ENCODE data around the gene KCTD16.

The KCTD16 gene

DNA sequence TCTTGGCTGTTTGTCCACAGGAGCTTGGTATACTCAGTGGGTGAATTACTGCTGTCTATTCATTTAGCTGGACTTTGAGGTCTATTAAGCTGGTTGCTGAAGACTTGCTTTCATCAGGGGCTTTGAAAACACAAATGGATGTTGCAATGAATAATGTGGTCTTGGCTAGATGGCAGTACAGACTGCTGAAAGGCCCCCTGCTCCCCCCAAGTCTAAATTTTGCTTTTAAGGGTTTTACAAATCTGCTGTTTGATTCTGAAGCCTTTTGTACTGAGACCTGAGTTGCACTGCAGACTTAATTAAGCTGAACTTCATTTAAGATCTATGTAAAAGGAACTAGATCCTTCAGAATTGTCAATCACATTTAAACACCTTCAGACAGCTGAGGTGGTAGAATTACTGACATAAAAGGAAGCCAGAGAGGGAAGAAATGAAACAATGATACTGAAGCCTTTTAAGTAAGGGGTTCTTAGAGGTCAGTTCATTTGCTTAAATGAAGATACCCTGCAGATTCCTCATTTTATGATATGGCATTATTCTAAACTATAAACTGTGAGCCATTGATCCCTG is 37.3 kb downstream of the KCTD16 start:
- DNase-seq (ENCODE audit: low read depth), result no peak

DNA sequence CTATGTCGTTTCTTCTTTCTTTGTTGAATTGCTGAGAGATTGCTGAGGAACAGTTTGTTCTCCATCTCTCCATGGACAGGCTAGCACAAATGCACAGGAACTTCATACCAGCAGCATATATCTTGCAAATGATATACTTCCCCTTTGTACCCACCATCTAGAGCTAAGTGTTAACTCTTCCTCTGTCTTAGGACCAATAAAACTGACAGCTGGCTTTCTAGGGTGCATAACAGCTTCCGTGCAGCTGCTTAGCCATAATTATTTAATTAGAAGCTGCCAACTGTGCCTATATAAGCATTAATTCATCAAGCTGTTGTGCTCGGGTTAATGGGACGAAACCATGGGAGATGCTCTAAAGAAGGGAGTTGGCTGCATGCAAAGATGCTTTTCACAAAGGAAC is 38.7 kb downstream of the KCTD16 start:
- no peak for DNase-seq (ENCODE audit: low read depth)

DNA sequence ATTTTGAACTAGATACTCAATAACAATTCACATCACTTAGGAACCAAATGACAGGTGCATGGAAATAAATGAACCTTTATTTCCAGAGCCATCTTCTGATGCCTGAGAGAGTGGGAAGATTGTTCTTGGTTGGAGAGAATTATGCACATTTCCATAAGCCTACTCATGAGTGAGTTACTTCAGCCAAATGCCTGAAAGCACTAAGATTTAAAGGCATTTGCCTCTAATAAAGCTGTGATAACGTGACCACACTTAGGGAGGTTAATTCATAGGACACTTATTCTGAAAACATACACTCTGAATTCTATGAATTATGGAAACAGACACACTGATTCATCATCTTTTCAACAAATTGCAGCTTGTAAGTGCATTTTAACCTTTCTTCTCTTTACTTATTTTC is 40.0 kb downstream of the KCTD16 start:
- DNase-seq (ENCODE audit: low read depth), result no peak

DNA sequence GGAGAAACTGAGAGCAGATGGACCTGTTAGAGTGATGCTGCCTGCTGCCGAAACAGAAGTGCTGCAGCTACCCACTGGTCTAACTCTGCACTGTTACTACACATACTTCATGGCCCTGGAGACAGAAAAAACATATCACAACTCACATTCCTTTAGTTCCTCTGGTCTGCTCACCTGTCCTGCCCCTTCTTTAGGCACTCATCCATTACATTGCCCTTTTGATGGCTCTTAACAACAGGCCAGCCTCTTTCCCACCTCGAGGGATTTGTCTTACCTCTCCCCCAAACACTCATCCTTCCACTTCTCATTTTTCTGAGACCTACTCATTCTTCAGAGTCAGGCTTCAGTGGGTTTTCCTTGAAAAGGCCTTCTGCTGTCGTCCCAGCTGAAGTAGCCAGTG is 49.2 kb downstream of the KCTD16 start:
- no peak for DNase-seq (ENCODE audit: low read depth)

DNA sequence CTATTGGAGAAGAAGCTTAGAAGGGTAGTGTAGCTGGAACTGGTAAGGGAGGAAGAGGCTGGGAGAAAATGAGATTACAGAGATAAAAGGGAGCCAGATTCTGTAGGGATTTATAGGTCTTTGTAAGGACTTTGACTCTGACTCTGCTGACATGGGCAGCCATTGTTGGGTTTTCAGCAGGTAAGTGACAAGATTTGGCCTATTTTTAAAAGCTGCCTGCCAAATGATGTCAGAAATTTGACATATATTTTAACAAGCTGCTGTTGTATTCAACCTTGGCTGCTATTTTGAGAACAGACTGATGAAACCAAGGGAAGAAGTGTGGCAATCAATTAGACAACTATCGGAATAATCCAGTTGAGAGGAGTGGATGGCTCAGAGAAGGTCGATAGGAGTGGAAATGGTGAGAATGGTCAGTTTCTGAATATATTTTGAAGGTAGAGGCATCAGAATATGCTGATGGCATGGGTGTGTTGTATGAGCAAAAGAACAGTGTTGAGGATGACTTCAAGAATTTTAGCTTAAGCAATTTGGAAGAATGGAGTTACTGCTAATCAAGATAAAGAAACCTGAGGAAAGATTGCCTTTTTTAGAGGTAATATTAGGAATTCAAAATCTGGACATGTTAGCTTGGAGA is 56.8 kb downstream of the KCTD16 start:
- no peak for DNase-seq (ENCODE audit: low read depth)

DNA sequence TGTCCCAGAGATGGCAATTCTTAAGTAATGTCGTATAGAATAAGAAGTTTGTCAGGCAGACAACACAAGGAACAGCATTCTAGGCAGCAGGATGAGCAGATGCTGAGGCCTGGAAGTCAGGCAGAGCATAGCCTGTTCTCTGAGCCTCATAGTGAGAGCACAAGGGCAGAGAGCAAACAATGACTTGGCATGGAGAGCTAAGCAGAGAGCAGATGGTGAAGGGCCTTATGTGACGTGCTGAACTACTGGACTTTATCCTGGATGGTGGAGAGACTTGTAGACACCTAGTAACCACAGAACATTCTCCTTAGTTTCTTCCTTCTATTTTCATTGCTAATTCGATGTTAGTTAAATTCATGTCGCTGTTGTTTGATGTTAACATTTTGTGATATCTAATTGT is 60.1 kb downstream of the KCTD16 start:
- DNase-seq (ENCODE audit: low read depth), result no peak

DNA sequence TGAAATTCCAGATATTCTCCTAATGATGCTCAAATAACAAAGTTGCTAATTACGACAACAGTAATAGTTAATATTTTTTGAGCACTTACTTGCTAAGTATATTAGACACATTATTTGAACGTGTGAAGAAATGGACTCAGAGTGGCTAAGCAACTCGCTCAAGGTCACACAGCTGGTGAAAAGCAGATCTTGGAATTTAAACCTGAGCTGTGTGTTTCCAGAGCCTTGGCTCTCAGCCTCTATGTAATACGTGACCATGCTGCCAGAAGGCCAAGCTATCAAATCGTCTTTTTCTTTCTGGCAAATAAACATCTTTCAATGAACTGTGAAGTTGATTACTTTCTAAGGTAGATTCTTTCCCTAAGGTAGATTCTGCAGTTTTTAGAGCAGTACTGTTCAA is 61.6 kb downstream of the KCTD16 start:
- DNase-seq (ENCODE audit: low read depth), result no peak

DNA sequence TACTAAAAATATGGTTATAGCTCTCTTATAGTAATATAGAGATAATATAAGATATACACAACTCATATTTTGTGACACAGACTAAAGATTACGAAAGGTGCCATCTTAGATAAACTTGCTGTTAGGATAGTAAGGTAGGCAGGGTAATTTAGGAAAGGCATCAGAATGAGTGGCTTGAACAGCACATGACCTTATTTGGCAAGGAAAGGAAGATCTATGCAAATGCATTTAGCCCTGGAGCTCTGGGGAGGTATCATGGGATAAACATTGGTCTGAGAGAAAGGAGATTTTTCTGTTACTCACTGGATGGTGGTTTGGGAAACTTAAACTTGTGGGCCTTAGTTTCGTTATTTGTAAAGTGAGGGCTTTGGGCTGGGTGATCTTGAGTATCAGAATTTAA is 65.8 kb downstream of the KCTD16 start:
- no peak for DNase-seq (ENCODE audit: low read depth)

DNA sequence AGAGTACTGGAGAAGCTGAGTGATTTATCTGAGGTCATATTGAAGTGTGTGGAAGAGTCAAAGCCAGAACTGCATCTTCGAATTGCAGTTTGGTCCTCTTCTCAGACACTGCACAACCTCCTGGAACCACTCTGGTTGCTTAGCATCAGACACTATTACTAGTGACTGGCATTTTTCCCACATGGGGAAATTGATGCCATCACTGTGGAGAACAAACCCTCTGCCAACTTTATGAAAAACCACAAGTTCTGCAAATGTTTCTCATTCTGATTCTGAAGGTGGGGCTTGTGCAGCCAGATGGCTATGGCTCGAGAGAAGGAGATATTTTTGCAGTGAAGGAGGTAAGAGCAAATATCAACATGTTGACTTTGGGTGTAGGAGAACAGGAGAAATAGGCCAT is 67.2 kb downstream of the KCTD16 start:
- DNase-seq (ENCODE audit: low read depth), result no peak

DNA sequence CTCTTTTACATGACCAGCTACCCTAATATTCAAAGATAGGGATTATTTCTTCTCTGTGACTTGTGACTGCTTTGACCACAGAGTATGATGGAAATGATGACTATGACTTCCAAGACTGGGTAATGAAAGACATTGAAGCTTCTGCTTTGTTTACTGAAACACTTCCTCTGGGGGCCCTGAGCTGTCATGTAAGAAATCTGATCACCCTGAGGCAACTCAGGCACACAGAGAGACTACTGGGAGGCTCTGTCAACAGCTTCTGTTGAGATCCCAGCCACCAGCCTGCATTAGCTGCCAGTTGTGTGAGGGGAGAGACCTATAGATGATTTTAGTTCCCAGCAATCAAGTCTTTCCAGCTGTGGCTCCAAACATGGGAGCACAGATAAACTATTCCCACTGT is 76.5 kb downstream of the KCTD16 start:
- DNase-seq (ENCODE audit: low read depth), result no peak

DNA sequence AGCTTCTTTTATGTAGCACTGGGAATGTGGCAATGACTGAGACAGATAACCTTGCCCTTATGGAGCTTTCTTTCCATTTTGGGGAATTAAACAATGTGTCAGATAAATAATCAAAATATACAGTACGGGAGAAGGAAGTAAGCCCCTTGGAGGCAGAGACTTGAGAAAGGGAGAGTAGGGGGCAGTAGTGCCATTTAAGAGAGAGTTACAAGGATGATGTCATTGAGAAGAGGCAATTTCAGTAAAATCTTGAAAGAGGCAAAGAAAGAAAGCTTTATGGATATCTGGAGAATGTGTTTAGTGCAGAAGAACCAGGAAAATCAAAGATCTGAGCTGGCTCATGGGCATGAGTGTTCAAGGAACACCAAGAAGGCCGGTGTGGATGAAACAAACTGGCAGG is 77.3 kb downstream of the KCTD16 start:
- no peak for DNase-seq (ENCODE audit: low read depth)

DNA sequence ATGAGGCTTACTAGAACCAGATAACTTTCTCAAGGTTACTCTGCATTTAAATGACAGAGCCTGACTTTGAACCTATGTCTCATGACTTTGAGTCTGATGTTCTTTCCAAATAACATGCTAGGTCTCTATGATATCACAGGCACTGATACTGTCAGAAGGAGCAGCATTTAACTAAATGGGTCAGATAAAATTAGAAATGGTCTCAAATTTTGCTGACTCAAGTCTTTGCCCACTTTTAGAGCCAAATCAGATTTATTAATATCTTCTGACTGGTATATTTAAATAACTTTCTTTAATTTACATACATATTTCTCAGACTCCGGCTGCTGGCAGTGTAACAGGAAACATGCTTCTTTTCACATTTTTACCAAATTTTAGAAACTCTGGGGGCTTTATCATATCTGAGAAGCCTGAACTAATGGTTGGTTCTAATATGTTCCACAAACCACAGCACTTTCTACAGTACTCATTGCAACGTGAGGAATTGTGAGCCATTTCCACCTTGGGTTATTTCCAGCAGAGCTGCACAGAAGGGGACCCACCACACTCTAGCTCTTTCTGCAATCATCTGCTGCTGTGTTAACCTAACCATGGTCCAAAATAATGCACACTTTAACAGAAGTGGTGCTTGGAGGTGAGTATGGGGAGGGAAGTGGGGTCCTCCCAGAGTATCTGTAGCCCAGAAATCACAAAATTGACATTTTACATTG is 79.2 kb downstream of the KCTD16 start:
- DNase-seq (ENCODE audit: low read depth), result no peak

DNA sequence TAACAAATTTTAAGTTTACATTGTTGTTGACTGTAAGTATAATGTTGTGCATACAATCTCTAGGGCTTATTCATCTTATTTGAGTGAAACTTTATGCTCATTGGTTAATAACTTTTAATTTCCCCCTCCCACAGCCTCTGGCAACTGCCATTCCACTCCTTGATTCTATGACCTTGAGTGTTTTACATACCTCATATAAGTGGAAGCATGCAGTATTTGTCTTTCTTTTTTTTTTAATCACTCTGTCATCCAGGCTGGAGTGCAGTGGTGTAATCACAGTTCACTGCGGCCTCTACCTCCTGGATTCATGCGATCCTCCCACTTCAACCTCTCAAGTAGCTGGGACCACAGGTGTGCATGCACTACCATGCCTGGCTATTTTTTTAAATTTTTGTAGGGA is 83.9 kb downstream of the KCTD16 start:
- no peak for DNase-seq (ENCODE audit: low read depth)

DNA sequence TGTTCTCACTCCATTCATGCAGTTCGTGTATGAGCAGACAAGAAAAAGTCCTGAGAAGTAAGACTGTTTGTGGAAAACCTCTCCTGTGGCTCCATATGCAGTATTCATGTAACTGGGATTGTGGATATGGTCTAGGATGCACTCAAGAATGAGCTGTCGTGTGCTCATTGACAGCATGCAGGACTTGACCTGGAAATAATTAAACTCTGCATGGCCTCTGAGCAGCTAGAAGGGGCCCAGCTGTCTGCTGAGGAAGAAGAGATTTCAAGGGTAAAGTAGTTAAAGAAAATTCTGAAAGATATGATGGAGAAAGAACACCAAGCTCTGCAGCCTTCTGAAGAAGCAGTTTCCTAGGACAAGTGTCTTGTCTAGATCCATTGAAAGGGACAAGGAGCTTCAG is 89.4 kb downstream of the KCTD16 start:
- no peak for DNase-seq (ENCODE audit: low read depth)

DNA sequence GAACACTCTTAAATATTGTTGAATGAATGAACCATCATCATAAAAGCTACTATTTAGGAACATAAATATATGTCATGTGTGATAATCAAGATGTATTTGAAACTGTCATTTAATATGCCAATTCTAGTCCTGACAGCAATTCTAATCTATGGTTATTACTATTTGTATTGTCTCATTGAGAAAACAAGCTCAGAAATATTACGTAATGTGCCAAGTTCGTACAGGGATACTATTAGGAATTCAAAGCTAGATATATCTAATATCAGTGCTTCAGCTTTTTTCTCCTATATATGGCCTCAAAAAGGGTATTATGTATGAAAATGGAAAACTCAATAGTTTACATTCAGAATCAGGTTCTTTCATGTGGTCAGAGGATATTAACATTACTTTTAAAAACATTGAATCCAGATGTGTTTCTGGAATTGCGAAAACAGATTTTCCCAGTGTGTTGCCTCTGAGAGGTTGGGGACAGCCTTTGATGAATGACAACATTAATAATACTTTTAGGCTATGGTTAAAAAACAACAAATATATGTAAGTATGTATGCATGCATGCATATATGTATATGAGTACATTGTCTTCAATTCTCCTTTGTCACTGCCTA is 95.1 kb downstream of the KCTD16 start:
- no peak for DNase-seq (ENCODE audit: low read depth)

DNA sequence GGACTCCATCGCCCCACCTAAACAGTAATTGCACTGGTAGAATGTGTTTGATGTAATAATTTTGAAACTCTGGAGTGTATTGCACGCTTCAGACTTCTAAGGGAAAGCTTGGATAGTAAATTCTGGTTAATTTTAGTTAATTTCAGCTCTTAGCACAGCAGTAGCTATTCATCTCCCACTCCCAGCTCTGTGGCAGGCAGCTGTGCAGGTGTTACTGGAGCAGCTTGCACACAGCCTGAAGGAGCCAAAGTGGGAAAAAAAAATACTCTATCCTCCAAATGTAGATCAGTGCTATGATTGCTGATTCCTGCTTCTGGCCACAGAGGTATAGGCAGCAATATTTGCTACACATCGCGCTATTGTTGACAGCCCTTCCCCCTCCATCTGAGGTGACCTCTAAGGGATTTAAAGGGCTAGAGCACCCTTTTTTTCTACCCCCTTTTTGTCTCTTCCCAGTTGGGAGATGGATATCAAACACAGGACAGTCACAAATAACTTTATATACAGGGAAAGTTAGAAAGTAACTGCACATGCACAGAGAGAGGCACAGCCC is 97.4 kb downstream of the KCTD16 start:
- no peak for DNase-seq (ENCODE audit: low read depth)

DNA sequence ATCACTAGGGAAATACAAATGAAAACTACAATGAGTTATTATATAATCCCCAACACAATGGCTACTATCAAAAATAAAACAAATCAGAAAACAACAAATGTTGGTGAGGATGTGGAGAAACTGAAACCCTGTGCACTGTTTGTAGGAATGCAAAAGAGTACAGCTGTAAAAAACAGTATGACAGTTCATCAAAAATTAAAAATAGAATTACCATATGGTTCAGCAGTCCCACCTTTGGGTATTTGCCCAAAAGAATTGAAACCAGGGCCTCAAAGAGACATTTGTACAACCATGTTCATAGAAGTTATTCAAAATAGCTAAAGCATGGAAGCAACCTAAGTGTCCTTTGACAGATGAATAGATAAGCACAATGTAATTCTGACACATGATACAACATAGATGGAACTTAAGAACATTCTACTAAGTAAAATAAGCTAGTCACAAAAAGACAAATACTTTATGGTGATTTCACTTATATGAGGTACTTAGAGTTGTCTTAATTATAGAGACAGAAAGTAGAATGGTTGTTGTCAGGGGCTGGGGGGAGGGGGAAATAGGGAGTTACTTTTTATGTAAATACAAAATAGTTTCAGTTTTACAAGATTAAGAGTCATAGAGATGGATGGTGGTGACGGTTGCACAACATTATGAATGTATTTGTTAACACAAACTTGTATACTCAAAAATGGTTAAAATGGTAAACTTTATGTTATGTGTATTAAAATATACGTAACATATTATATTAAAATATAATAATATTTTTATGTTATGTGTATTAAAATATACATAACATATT is 102.8 kb downstream of the KCTD16 start:
- DNase-seq (ENCODE audit: low read depth), result no peak

DNA sequence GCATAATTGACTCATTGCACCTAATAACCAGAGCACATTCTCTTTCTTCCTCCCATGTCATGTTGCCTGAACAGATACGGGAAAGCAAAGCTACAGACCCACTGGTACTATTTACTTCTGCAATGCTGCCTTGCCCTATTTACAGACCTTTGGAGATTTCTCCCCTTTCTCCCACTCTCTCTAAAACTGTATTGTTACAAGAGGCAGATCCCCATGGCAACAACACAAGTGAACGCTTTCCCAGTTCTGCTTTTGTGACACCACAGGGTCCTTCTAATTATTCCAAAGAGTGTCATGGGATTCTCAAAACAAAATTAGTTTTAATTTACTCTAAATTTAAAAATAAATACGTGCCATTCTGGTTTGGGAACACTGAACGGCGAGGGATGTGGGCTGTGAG is 104.7 kb downstream of the KCTD16 start:
- no peak for DNase-seq (ENCODE audit: low read depth)

DNA sequence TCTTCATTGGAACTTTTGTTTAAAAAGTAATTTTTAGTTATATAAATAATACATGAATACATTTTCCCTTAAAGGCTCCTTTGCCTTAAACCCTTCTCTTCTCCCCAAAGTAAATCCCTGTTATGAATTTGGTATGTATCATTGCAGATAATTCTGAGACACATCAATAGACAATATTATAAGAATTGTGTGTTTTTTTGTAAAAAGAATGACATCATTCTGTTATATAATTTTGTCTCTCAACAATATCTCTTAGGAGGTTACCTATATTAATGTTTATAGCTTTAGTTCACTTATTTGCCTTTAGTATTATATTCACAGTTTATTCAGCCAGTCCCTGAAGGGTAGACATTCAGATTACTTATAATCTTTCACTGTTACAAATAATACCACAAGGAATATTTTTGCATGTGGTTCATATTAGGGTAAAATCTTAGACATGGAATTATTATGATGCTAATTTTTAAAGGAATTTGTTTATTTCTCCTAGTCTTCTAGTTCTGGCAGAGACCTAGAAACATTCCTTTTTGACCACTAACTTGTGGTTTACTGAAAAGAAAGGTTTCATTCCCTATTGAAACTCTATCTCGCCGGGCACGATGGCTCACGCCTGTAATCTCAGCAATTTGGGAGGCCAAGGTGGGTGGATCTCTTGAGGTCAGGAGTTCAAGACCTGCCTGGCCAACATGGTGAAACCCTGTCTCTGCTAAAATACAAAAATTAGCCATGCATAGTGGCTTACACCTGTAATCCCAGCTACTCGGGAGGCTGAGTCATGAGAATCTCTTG is 105.6 kb downstream of the KCTD16 start:
- DNase-seq (ENCODE audit: low read depth), result no peak

DNA sequence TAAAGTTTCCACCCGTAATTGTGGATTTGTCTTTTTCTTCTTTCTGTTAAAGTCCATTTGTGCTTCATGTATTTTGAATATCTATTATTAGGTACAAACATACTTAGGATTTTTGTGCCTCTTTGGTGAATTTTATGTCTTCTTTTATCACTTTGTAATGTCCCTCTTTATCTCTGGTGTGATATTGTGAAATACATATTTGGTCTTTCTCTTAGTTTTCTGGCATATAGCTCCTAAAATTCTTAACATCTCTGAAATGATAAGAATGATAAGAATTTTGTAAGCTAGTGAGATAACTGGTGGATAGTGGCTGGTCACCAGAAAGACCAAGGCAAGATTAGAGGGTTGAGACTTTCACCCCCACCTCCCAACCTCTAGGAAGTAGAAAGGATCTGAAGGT is 111.1 kb downstream of the KCTD16 start:
- no peak for DNase-seq (ENCODE audit: low read depth)

DNA sequence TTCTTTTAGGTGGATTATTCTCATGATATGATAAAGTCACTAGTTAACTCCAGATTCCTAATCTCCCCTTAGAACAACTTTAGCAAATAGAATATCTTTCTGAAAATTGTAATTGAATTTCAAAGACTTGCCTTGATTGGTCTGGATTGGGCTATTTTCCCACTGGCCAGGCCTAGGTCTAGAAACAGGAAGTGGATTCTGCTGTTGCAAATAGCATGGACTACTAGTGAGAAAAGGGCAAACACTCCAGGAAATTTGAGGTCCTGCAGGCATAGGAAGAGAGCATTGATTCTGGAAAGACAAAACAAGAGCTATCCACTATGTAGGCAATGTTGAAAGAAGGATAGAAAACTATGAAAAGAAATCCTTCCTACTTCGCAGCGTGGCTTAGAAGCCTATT is 113.4 kb downstream of the KCTD16 start:
- DNase-seq (ENCODE audit: low read depth), result no peak

All from T follicular helper cell (primary cell).